HepG2 (cell line): ENCODE measurements around the gene MFAP1. TPM values are rescaled to one million over a fixed set of nuclear protein-coding genes. Genes with fewer than 3 reads are reported as not detected.
A peak's percentile ranks its signal among the peaks of the same experiment; 100 is the strongest.

ENCODE experiments used
- CREBL2 ChIP-seq: sonication (generic); formaldehyde crosslinking; IDR thresholded peaks from 2 replicates; pipeline ENCODE4 v1.8.1; 2023; ENCODE audit warnings: missing genetic modification reagents, mild to moderate bottlenecking, borderline replicate concordance
- HBP1 ChIP-seq: IDR thresholded peaks from 2 replicates; pipeline ENCODE4 v1.6.1; 2016; ENCODE audit warnings: low read depth, control low read depth
- HNRNPUL1 ChIP-seq: fragments of 200-400 bp; formaldehyde crosslinking; IDR thresholded peaks from 2 replicates; pipeline ENCODE4 v1.6.1; 2017; ENCODE audit warnings: low read depth, mild to moderate bottlenecking, low read length, moderate library complexity
- MATR3 ChIP-seq: sonication (generic); formaldehyde crosslinking; IDR thresholded peaks from 2 replicates; pipeline ENCODE4 v1.4.0; 2020; ENCODE audit warnings: missing genetic modification reagents
- MBD4 ChIP-seq: IDR thresholded peaks from 2 replicates; pipeline ENCODE4 v1.6.1; 2012; ENCODE audit warnings: low read length, inconsistent platforms, borderline replicate concordance
- PATZ1 ChIP-seq: sonication (generic); formaldehyde crosslinking; IDR thresholded peaks from 2 replicates; pipeline ENCODE4 v1.4.0; 2020; ENCODE audit warnings: missing genetic modification reagents
- POLR2A ChIP-seq, 2 experiments: IDR thresholded peaks; 2 replicates each; pipeline ENCODE4 v1.6.1; 2011; ENCODE audit warnings: low read depth in 2 of 2, low read length in 2 of 2, mild to moderate bottlenecking in 1 of 2, moderate library complexity in 1 of 2; ENCODE audit not compliant: insufficient read depth in 1 of 2
- POLR2G ChIP-seq: fragments of 200-400 bp; formaldehyde crosslinking; IDR thresholded peaks from 2 replicates; pipeline ENCODE4 v1.6.1; 2018; ENCODE audit warnings: mild to moderate bottlenecking, low read depth, low read length, moderate library complexity
- RCOR2 ChIP-seq: IDR thresholded peaks from 2 replicates; pipeline ENCODE4 v1.6.1; 2016; ENCODE audit warnings: missing biosample characterization, missing genetic modification reagents
- TBX3 ChIP-seq: fragments of 450-650 bp; IDR thresholded peaks from 2 replicates; pipeline ENCODE4 v1.6.1; 2017; ENCODE audit warnings: antibody characterized with exemption, mild to moderate bottlenecking, inconsistent platforms, borderline replicate concordance
- TOPORS ChIP-seq: sonication (generic); formaldehyde crosslinking; IDR thresholded peaks from 2 replicates; pipeline ENCODE4 v1.8.0; 2023; ENCODE audit warnings: mild to moderate bottlenecking, missing genetic modification reagents
- ZNF138 ChIP-seq: sonication (generic); formaldehyde crosslinking; IDR thresholded peaks from 2 replicates; pipeline ENCODE4 v1.5.0; 2020; ENCODE audit warnings: mild to moderate bottlenecking, low read depth, missing genetic modification reagents
- ZNF280B ChIP-seq: sonication (generic); formaldehyde crosslinking; IDR thresholded peaks from 2 replicates; pipeline ENCODE4 v1.5.0; 2020; ENCODE audit warnings: missing genetic modification reagents, mild to moderate bottlenecking, borderline replicate concordance
- ZNF282 ChIP-seq: fragments of 450-650 bp; IDR thresholded peaks from 2 replicates; pipeline ENCODE4 v1.6.1; 2018; ENCODE audit not compliant: partially characterized antibody
- ZNF547 ChIP-seq: sonication (generic); formaldehyde crosslinking; IDR thresholded peaks from 2 replicates; pipeline ENCODE4 v1.5.1; 2020; ENCODE audit warnings: mild to moderate bottlenecking, missing genetic modification reagents
- ZNF589 ChIP-seq: sonication (generic); formaldehyde crosslinking; conservative IDR thresholded peaks from 2 replicates; pipeline ENCODE4 v1.8.0; 2022; ENCODE audit warnings: mild to moderate bottlenecking, moderate library complexity, missing genetic modification reagents
- ZNF644 ChIP-seq: IDR thresholded peaks from 2 replicates; pipeline ENCODE4 v1.6.1; 2016; ENCODE audit warnings: low read depth
- ZNF749 ChIP-seq: sonication (generic); formaldehyde crosslinking; IDR thresholded peaks from 2 replicates; pipeline ENCODE4 v1.8.0; 2022; ENCODE audit warnings: mild to moderate bottlenecking, missing genetic modification reagents, moderate library complexity, borderline replicate concordance
- ZNF83 ChIP-seq: sonication (generic); formaldehyde crosslinking; IDR thresholded peaks from 2 replicates; pipeline ENCODE4 v1.4.0; 2020; ENCODE audit warnings: missing genetic modification reagents, mild to moderate bottlenecking, borderline replicate concordance
- ZSCAN29 ChIP-seq: sonication (generic); formaldehyde crosslinking; conservative IDR thresholded peaks from 2 replicates; pipeline ENCODE4 v1.4.0; 2020; ENCODE audit warnings: mild to moderate bottlenecking, missing genetic modification reagents
- ZUFSP ChIP-seq: sonication (generic); formaldehyde crosslinking; IDR thresholded peaks from 2 replicates; pipeline ENCODE4 v1.9.0; 2021; ENCODE audit warnings: missing genetic modification reagents, mild to moderate bottlenecking, borderline replicate concordance
- polyA plus RNA-seq, 8 experiments: library from polyadenylated mRNA; depleted of rRNA in 3 of 8; stranded (reverse) in 7 of 8; unstranded in 1 of 8; fragments of >200 nt; fragmentation: Illumina TruSeq in 4 of 8; extraction: Trizol in 4 of 8; gene quantifications; 2 replicates each; pipeline versions ENCODE4 v1.2.1 to v1.2.3, GENCODE V29; 2011 to 2016; ENCODE audit warnings: low read depth in 4 of 8, missing spikeins in 1 of 8, mixed read lengths in 1 of 8; ENCODE audit not compliant: insufficient read depth in 1 of 8
- total RNA-seq, 5 experiments: library from RNA; depleted of rRNA; stranded (reverse); fragments of >200 nt; fragmentation: Illumina TruSeq; extraction: Trizol; gene quantifications; 2 replicates each; pipeline ENCODE4 v1.2.3, GENCODE V29; 2016; ENCODE audit warnings: low read depth in 1 of 5

The MFAP1 gene
- total and polyA plus RNA-seq, 2 of the 13 experiments (the other 11 are each of a cell fraction or from before 2014, with no cell fraction given), result 11.8 to 39.5 TPM

GRCh38 chr15:43791993-43792760, 32.3 kb downstream of the MFAP1 start, which contains the start of gene SERF2 (continued):
- TF ChIP-seq PATZ1 (peak; percentile 61; the same call in 1 of the 2 replicates), ZNF138 (peak; percentile 87; the same call in 1 of the 2 replicates), HBP1 (CRISPR knock-in tag) (no peak; the same call in 1 of the 2 replicates), ZNF547 (0 out of 2 replicates have a peak, but pooled peaks have one; percentile 31), ZNF282 (no peak), MBD4 (no peak), TOPORS (CRISPR knock-in tag) (no peak), TBX3 (no peak), ZNF644 (CRISPR knock-in tag) (no peak), ZNF280B (CRISPR knock-in tag) (no peak), ZSCAN29 (CRISPR knock-in tag) (no peak), ZNF83 (CRISPR knock-in tag) (0 out of 2 replicates have a peak, but pooled peaks have one; percentile 23), CREBL2 (CRISPR knock-in tag) (no peak), MATR3 (CRISPR knock-in tag) (no peak), ZNF749 (peak; percentile 70; the same call in 1 of the 2 replicates), ZNF589 (CRISPR knock-in tag) (no peak), RCOR2 (CRISPR knock-in tag) (no peak), HNRNPUL1 (no peak), POLR2A (IDR thresholded peaks at IDR 0.05; ENCODE audit: insufficient read depth in 1 of 2, low read depth in 2 of 2, low read length in 2 of 2) (peak; percentile 99 to 100), ZUFSP (CRISPR knock-in tag) (no peak), POLR2G (peak; percentile 95)
